Measurements from ENCODE around the gene HLA-B. TPM values are rescaled to one million over a fixed set of nuclear protein-coding genes. Genes with fewer than 3 reads are reported as not detected.
"Not testable (repeated sequence)": the region's sequence is repeated elsewhere in the genome, so short reads cannot be mapped to it uniquely, and the experiment has no call there.

HLA-B gene
- total RNA-seq, 4 donors from 2014 or later = 193 to 1,414 (median 554) TPM

DNA sequence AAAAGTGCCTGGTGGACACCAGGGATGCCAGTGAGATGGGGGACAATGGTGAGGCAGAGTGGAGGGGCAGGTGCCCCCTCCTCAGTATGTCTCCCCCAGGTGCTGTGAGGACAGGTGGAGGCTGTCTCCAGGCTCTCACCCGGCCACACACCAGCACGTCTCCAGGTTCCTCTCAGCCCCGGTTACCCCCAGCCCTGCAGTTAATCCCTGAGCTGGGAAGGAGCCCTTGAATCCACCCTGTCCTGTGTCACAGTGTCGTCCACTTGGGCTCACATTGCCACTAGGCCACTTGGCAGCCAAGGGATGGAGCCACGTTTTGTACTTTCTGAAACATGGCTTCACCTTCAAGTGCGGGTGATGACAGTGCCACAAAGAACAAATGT lies 21.7 kb upstream of the HLA-B start:
- intact Hi-C loops (cut with DNase I) = no loop called here
- Histone ChIP-seq H3K27me3 (peaks cover 0 to 74% (median 0%) of the 10 kb centered on the region in 4 donors), H3K4me1 (no peaks in the 10 kb centered on the region), H3K4me3 (no peak overlapping the region), H3K36me3 (no peaks in the 10 kb centered on the region), H3K27ac (no peak overlapping the region), H3K9me3 (no peaks in the 10 kb centered on the region)
- WGBS, 2 donors = 74 to 90% methylated on average over 2 to 5 of the region's 6 CpGs
- TF ChIP-seq POLR2A (IDR thresholded peaks at IDR 0.05) = no peak
- TF ChIP-seq, protein P1, sequence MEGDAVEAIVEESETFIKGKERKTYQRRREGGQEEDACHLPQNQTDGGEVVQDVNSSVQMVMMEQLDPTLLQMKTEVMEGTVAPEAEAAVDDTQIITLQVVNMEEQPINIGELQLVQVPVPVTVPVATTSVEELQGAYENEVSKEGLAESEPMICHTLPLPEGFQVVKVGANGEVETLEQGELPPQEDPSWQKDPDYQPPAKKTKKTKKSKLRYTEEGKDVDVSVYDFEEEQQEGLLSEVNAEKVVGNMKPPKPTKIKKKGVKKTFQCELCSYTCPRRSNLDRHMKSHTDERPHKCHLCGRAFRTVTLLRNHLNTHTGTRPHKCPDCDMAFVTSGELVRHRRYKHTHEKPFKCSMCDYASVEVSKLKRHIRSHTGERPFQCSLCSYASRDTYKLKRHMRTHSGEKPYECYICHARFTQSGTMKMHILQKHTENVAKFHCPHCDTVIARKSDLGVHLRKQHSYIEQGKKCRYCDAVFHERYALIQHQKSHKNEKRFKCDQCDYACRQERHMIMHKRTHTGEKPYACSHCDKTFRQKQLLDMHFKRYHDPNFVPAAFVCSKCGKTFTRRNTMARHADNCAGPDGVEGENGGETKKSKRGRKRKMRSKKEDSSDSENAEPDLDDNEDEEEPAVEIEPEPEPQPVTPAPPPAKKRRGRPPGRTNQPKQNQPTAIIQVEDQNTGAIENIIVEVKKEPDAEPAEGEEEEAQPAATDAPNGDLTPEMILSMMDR (IDR thresholded peaks at IDR 0.05) = no peak
- no peak for DNase-seq

DNA sequence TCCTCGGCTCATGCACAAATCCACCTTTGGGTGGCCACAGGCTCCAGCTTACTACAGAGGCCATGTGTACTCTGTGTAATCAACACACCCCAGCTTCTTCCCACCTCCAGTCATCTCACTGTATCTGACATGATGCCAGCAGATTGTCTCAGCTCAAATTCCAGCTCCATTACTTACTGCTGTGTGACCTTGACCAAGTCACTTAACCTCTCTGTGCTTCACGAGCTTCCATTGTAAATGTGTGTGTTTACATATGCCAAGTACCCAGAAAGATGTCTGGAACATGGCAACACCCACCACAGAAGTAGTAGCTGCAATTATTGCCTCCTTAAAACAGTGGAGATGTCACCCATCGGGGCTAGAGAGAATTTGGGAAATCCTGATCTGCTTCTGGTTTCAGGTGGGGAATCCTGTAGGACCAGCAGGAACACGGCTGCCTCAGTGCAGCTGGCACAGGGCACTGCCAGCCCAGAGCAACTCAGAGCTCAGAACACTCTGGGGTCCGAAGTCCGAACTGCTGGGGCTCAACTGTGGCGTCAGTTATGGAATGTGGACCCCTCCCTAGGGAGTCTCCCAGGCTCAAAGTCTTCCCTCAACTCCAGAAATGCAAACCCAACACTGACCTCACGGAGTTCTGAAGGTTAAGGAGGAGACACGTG lies 21.2 kb upstream of the HLA-B start:
- H3K27me3 ChIP-seq = peaks cover 0 to 77% (median 0%) of the 10 kb centered on the region in 4 donors
- no peak overlapping the region for H3K4me3 ChIP-seq
- TF ChIP-seq, protein P1 (IDR thresholded peaks at IDR 0.05) = no peak
- no peak for TF ChIP-seq POLR2A (IDR thresholded peaks at IDR 0.05)
- no peaks in the 10 kb centered on the region for H3K9me3 ChIP-seq
- H3K36me3 ChIP-seq = no peaks in the 10 kb centered on the region
- no peaks in the 10 kb centered on the region for H3K4me1 ChIP-seq
- no peak overlapping the region for H3K27ac ChIP-seq
- DNase-seq = no peak
- intact Hi-C loops (cut with DNase I) = no loop called here
- WGBS, 2 donors = 46 to 53% methylated on average over 6 of the region's 9 CpGs

DNA sequence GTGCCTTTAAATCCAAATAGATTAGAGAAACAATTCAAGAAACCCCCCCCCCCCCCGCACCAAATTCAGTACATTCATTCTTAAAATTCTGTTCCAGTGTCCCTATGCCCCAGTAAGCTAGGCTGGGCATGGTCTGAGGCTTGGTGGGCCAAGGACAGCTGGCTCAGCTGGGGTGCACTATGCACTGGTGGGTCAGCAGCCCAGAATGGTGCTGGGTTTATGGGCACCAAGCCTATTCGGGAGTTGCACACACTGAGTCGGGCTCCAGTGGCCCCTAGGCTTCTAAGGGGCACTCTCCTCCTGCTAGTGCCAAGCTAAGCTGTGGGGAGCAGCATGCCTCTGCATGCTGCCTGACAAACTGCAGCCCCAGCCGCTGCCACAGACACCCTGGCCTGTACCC lies 20.1 kb upstream of the HLA-B start:
- Histone ChIP-seq H3K36me3 (no peaks in the 10 kb centered on the region), H3K27me3 (peaks cover 0 to 84% (median 0%) of the 10 kb centered on the region in 4 donors), H3K27ac (no peak overlapping the region), H3K4me3 (no peak overlapping the region), H3K4me1 (no peaks in the 10 kb centered on the region), H3K9me3 (no peaks in the 10 kb centered on the region)
- intact Hi-C loops (cut with DNase I) = no loop called here
- 100% methylated on average over 1 of the region's 4 CpGs; no CpG with 5 or more reads in 1 of the 2 donors for WGBS, 2 donors
- DNase-seq = no peak
- no peak for TF ChIP-seq POLR2A (IDR thresholded peaks at IDR 0.05)
- TF ChIP-seq, protein P1 (IDR thresholded peaks at IDR 0.05) = no peak

DNA sequence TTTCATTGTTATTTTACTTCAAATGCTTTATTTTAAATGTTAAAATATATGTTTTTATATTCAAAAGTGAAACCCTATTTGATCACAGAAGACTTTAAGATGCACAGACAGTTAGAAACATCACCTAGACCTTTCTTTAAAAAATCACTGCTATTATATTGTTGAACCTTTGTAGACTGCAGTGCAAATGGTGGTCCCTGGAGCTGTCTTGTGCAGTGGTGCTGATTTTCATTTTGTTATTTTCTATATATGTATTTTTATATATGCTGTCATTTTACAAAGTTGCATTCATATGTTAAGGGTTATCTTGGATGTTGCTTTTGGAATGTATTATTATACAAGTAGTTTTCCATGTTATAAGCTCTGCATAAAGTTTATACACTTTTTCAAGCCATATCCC lies 18.7 kb upstream of the HLA-B start:
- no peak for DNase-seq
- Histone ChIP-seq H3K27ac (no peak overlapping the region), H3K27me3 (peaks cover 0 to 80% (median 0%) of the 10 kb centered on the region in 4 donors), H3K4me3 (no peak overlapping the region), H3K36me3 (no peaks in the 10 kb centered on the region), H3K9me3 (no peaks in the 10 kb centered on the region), H3K4me1 (no peaks in the 10 kb centered on the region)
- intact Hi-C loops (cut with DNase I) = no loop called here
- TF ChIP-seq POLR2A (IDR thresholded peaks at IDR 0.05) = no peak
- TF ChIP-seq, protein P1 (IDR thresholded peaks at IDR 0.05) = no peak

DNA sequence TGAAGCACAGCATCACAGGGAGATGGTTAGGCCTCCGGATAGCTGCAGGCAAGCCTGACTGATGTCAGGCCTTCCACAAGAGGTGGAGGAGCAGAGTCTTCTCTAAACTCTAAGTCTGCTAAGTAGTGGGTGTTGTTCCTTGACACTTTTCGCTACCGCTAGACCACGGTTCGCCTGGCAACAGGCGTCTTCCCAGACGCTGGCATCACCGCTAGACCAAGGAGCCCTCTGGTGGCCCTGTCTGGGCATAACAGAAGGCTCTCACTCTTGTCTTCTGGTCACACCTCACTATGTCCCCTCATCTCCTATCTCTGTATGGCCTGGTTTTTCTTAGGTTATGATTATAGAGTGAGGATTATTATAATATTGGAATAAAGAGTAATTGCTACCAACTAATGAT lies 17.1 kb upstream of the HLA-B start:
- H3K9me3 ChIP-seq; H3K4me3 ChIP-seq; H3K36me3 ChIP-seq; H3K27ac ChIP-seq; DNase-seq; H3K4me1 ChIP-seq; intact Hi-C loops (cut with DNase I): not testable (repeated sequence)
- 19 to 27% methylated on average over 3 to 8 of the region's 8 CpGs for WGBS, 2 donors
- H3K27me3 ChIP-seq = peaks cover 0 to 80% (median 0%) of the 10 kb centered on the region in 4 donors
- TF ChIP-seq, protein P1 (IDR thresholded peaks at IDR 0.05) = peak in 2 of 6 experiments; percentile 15 to 29
